C4-2B (cell line): ENCODE data around the gene MEF2D.

Experiments
- H3K27ac ChIP-seq: fragments of 450-650 bp; 2 replicates; pipeline ENCODE4 v1.5.1; 2017
- CTCF ChIP-seq: fragments of 450-650 bp; conservative IDR thresholded peaks from 2 replicates; pipeline ENCODE4 v1.5.1; 2017; ENCODE audit warnings: mild to moderate bottlenecking
- ZFX ChIP-seq: fragments of 450-650 bp; IDR thresholded peaks from 2 replicates; pipeline ENCODE4 v1.6.1; 2017

The MEF2D gene

GRCh38 chr1:156524481-156524869, 23.9 kb upstream of the MEF2D start:
- no peak overlapping the region for H3K27ac ChIP-seq

GRCh38 chr1:156523801-156524480, 23.4 kb upstream of the MEF2D start:
- TF ChIP-seq CTCF (no peak), ZFX (no peak)
- no peak overlapping the region for H3K27ac ChIP-seq

More at GRCh38 chr1:156524481-156524869, 23.9 kb upstream of the MEF2D start:
- TF ChIP-seq CTCF (no peak), ZFX (no peak)

GRCh38 chr1:156522443-156522970, 21.9 kb upstream of the MEF2D start:
- H3K27ac ChIP-seq = no peak overlapping the region
- TF ChIP-seq CTCF = no peak
- TF ChIP-seq ZFX = no peak

- TF ChIP-seq CTCF (no peak), ZFX (no peak)
- H3K27ac ChIP-seq = no peak overlapping the region
These were observed 17.2 kb upstream of the MEF2D start for GRCh38 chr1:156517748-156518147.

- no peak for TF ChIP-seq CTCF
- TF ChIP-seq ZFX = no peak
- no peak overlapping the region for H3K27ac ChIP-seq
These were observed 16.2 kb upstream of the MEF2D start for GRCh38 chr1:156516821-156517220.

- no peak for TF ChIP-seq ZFX
- H3K27ac ChIP-seq = no peak overlapping the region
These were observed 15.4 kb upstream of the MEF2D start for GRCh38 chr1:156515956-156516355.

- no peak overlapping the region for H3K27ac ChIP-seq
These were observed 12.6 kb upstream of the MEF2D start for GRCh38 chr1:156513185-156513584.

More at GRCh38 chr1:156513185-156513584, 12.6 kb upstream of the MEF2D start:
- TF ChIP-seq CTCF (no peak), ZFX (no peak)
